MM.1S (cell line): ENCODE results near the gene TNFRSF13B.
"Not testable (repeated sequence)": the region's sequence is repeated elsewhere in the genome, so short reads cannot be mapped to it uniquely, and the experiment has no call there.

Experiments
- EZH2 ChIP-seq: fragments of 300-600 bp; sonication (generic); optimal IDR thresholded peaks from 2 replicates; pipeline ENCODE3; 2017; ENCODE audit warnings: low read depth, mild to moderate bottlenecking, antibody characterized with exemption, low read length, mixed read lengths
- EZH2phosphoT487 ChIP-seq: fragments of 300-600 bp; sonication (generic); IDR thresholded peaks from 2 replicates; pipeline ENCODE4 v1.6.1; 2018; ENCODE audit warnings: antibody characterized with exemption, low read length
- TF ChIP-seq, protein P1 (sequence below): fragments of 300-600 bp; sonication (generic); IDR thresholded peaks from 2 replicates; pipeline ENCODE4 v1.5.1; 2016; ENCODE audit warnings: antibody characterized with exemption, low read length, mixed read lengths

DNA sequence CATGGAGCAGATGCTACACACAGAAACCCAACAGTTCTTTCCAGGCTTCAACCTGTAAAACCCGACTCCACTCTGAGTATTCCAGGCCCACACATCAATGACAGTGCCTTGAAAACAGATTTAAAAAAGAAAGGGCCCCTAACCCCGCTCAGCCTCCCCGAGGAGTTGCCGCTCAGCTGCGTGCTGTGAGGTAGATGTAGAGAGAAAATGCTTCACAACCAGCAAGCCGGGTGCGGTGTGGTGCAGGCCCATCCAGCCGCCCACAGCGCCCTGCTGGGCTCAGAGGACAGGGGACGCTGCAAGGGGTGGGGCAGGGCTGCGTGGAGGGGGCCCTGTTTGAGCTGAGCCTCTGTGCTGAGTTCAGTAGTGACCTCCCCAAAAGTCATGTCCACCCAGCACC lies 24.8 kb upstream of the TNFRSF13B start:
- TF ChIP-seq EZH2phosphoT487, EZH2: not testable (repeated sequence)
- TF ChIP-seq, protein P1, sequence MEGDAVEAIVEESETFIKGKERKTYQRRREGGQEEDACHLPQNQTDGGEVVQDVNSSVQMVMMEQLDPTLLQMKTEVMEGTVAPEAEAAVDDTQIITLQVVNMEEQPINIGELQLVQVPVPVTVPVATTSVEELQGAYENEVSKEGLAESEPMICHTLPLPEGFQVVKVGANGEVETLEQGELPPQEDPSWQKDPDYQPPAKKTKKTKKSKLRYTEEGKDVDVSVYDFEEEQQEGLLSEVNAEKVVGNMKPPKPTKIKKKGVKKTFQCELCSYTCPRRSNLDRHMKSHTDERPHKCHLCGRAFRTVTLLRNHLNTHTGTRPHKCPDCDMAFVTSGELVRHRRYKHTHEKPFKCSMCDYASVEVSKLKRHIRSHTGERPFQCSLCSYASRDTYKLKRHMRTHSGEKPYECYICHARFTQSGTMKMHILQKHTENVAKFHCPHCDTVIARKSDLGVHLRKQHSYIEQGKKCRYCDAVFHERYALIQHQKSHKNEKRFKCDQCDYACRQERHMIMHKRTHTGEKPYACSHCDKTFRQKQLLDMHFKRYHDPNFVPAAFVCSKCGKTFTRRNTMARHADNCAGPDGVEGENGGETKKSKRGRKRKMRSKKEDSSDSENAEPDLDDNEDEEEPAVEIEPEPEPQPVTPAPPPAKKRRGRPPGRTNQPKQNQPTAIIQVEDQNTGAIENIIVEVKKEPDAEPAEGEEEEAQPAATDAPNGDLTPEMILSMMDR = not testable (repeated sequence)
